Measurements from ENCODE around the gene PSMB2.
"Not testable (repeated sequence)": the region's sequence is repeated elsewhere in the genome, so short reads cannot be mapped to it uniquely, and the experiment has no call there.

The PSMB2 gene

DNA sequence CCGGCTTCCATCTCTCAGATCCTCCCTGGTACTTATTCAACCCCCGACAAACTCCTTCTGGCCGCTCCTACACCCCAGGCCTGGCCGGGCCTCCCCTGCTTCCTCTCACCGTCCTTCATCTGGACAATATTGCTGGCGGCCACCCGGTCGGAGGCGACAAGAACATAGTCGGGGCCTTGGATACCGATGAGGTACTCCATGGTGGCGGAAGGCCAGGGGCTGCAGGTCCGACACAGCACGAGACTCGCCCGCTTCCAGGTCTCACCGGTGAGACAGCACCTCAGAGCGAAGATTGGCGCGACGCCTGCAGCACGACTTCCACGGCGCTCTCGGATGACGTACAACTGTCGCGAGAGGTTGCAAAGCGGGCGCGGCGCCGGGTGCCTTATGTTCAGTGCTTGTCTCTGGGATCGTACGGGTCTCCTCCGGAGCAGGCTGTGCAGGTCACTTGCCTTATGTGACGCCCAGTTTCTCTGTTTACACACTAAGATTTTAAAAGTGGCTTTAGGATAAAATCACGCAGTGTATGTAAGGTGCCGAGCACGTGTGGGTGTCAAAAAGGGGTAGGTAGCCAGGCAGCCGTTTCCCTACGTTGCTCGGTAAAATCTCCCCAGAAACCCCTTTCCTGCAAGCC, at the start of gene PSMB2:
PSMB2 (minus strand) TSS at position 294 of the 634 bp plus-strand sequence; CDS start at position 200, 94 bp downstream.
- DNase-seq: peak; percentile 97

DNA sequence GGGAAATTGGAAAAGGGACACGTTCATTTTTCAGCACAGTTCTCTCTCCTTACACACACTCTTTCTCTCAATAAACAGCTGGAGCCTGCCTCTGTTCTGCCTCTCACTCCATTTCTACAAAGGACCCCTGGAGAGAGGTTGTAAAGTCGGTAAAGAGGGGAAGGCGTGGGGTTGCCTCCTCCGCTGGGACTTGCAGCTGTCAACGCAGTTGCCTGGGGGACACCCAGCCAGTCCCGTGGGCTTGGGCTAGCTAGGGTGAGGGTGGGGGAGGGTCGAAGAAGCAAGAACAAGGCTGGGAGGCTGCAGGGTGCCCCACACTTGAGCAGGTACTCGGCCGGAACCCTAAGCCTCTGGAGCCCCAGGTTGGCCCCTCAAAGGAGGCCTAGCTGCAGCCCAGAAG, 49.8 kb upstream of the PSMB2 start:
- DNase-seq: no peak

DNA sequence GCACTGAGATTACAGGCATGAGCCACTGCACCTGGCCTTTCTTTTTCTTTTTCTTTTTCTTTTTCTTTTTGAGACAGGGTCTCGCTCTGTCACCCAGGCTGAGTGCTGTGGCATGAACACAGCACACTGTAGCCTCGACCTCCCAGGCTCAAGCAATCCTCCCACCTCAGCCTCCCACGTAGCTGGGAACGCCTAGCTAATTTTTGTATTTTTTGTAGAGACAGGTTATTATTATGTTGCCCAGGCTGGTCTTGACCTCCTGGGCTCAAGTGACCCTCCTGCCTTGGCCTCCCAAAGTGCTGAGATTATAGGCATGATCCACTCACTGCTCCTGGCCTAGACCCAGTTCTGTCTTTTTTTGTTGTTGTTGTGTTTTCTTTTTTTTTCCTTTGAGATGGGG, 48.8 kb upstream of the PSMB2 start:
- not testable (repeated sequence) for DNase-seq

DNA sequence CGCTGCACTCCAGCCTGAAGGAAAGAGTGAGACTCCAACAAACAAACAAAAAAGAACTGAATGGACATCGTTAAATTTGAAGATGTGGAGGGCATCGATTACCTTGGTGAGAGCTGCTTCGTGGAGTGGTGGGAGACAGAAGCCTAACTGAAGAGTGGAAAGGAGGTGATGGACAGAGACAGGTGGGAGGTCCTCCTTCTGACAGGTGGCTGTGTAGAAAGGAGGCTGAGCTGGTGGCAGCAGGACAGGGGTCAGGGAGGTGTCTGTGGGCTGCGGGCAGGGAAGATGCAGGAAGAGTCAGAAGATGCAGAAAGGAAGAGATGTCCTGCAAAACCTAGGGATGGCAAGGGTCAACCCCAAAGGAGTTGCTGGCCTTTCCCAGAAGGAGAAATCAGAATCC, 46.8 kb upstream of the PSMB2 start:
- no peak for DNase-seq

DNA sequence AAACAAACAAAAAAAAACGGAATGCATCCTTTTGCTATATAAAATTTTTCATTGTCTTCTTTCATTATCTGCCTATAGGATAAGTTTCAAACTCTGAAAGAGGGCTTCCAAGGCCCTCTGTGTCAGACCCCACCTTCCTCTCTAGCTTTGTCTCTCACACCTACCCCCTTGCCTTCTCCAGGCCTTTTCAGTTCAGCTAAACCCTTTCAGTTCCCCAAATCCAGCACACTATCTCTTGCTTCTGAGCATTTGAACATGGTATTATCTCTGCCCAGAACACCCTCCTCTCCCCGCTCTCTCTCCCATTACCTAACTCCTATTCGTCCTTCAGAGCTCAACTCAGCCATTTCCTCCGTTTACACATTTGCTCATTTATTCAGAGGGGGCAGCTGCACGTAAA, 41.7 kb upstream of the PSMB2 start:
- no peak for DNase-seq

DNA sequence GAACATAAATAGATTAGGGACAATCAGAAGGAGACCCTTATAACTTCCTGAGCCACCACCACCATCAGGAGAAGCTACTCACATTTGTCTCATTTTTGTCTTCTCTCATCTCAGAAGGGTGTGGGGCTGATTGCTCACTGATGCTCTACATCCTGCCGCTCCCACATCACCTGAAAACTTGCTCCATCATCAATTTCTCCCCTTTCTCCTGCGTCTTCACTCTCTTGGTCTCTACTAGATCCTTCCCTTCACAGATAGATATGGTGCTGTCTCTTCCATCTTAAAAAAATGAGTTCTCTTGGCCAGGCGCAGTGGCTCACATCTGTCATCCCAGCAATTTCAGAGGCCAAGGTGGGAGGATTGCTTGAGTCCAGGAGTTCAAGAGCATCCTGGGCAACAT, 38.9 kb upstream of the PSMB2 start:
- DNase-seq: no peak

DNA sequence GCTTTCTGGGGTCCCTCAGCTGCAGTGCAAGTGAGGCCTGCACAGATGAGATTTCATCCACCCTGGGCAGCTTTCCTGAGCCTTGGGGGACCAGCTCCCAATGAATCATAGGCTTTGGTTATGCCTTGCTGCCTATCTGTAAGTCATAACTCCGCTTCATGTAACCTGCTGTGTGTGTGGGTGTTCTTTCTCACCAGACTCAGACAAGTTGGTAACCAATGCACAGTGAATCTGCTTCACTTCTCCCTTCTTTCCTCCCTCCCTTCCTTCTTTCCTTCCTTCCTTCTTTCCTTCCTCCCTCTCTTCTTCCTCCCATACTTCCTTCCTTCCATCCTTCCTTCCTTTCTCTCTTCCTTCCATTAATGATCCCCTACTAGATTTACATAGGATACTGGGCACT, 34.4 kb upstream of the PSMB2 start:
- no peak for DNase-seq

DNA sequence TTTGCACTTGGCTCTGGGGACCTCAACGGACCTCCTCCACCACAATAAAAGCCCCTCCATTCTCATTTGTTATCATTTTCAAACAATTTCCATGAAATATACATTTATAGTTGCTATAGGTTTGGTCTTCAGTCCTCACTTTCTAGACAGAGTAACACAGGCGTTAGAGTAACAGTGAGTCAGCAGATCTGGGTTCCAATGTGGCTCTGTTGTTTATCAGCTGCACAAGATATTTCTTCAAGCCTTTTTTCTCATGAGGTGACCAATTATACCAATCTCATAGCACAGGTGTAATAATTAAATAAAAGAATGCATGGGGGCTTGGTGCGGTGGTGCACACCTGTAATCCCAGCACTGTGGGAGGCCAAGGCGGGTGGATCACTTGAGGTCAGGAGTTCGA, 32.8 kb upstream of the PSMB2 start:
- no peak for DNase-seq

DNA sequence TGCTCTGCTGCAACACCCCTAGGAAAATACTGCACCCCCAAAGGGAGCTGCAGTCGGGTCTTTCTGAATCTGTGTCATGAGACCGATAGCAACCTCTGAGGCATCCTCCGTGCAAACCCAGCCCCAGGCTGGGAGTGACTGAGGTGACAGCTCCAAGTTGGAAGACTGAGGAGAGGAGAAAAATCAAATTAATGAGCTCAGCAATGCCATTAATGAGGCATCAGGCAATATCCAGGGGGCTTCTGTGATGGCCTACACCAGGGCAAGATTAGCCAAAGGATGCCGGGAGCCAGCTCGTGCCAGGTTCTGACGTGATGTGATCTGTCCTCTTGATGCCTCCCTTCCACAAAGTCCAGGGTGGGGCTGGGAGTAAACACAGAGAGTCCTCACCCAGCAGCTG, 30.8 kb upstream of the PSMB2 start:
- DNase-seq: no peak

DNA sequence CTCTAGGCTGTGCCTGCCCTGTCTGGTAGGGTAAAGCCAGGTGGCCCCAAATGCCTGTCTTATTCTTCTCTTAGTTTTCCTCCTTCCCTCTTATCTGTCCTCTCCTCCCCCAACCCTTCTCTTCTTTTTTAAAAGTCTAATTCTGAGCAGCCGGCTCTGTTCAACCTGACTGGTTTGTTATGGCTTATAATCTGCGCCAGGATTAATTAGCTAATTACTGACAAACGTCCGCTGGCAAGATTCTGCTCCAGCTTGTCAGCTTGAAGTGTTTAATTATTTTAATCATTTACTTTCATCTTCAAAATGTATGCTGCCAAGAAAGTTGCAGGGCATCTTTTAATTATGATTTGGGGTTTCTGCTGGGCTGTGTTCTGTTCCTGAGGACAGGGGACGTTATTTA, 27.2 kb upstream of the PSMB2 start:
- DNase-seq: no peak

DNA sequence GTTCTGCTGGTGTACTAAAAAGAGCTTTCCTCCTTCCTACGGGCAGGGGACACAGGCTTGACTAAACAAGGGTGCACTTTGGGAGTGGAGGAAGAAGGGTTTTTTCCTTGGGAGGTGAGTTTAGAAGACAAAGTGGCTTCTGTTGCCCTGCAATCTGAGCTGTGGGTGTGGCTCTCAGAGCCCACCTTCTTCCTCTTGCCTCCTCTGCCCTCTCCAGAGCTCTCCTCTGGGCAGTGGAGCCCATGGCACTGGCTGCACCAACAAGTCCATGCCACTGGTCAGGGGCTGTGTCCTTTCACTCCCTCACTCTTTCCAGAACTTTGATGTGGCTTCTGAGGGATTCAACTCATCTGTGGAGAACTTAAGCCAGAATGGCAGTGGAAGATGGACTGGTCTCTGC, 25.6 kb upstream of the PSMB2 start:
- DNase-seq: no peak

DNA sequence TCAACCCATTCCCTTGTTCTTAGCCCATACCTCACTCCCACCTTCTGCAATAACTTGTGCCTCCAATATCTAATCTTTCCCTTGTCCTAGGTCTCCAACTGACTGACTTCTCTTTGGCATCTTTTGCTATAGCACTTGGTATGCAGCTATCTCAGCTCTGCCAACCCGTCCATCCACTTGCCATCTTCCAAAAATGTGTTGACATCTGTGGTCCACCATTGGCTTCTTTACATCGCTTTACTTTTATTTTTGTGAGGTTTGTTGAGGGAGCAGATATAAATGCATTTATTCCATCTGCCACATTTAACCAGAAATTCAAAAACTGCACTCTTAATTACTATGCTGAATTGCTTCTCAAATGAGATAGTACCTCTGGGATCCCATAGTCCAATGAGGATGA, 24.9 kb upstream of the PSMB2 start:
- no peak for DNase-seq

DNA sequence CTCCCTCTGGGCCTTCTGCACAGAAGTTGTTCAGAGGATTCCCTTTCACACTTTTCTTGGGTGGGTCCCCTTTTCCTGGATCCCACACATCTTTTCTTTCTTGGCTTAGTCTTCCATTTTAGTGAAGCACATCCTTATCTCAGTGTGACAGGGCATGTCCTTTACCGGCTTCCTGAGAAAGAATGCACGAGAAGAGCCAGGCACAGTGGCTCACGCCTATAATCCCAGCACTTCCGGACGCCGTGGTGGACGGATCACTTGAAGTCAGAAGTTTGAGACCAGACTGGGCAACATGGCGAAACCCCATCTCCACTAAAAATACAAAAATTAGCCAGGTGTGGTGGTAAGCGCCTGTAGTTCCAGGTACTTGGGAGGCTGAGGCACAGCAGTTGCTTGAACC, 22.1 kb upstream of the PSMB2 start:
- DNase-seq: no peak

DNA sequence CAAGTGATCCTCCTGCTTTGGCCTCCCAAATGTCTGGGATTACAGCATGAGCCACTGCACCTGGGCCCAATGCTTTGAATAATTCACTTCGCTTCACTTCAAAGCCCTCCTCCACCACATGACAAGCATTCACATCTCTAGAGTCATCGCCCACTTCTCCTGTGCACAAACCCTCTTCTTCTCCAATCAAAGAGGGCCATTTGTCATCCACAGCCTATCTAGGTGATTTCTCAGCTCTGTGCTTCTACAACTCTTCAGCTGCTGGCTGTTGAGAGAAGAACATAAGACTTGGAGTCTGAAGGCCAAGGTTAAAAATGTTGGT, 20.1 kb upstream of the PSMB2 start:
- no peak for DNase-seq

DNA sequence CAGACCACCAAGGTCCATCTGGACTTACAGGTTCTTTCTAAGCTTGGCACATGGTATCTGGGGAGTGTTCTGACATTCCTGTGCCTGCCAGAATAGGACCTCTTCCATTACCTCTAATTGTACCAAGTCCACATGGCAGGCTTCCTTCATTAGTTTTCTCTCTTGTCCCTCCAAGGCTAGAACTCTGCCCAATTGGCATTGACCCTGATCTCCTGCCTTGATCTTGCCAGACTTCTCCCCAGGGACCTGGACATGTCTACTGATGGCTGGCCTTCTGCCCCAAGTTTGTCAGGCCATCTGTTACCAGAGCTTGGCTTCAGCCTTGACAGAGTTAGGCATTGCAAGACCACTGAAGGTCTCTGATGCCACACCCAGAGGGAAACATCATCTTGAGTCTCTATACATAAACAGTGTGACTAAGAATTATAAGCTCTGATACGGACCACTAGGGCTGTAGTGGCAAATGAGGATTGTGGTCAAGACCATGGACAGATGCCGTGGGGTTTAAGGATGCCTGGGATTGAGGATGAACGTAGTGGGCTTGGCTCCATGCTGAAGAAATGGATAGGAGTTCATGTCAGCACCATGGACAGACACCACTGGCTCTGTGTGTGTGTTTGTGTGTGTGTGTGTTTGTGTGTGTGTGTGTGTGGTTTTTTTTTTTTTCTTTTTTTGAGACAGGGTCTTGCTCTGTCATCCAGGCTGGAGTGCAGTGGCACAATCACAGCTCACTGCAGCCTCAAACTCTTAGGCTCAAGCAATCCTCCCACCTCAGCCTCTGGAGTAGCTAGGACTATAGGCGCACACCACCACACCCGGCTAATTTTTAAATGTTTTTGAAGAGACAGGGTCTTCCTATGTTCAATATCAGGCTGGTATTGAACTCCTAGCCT, 19.5 kb upstream of the PSMB2 start:
- DNase-seq: no peak

DNA sequence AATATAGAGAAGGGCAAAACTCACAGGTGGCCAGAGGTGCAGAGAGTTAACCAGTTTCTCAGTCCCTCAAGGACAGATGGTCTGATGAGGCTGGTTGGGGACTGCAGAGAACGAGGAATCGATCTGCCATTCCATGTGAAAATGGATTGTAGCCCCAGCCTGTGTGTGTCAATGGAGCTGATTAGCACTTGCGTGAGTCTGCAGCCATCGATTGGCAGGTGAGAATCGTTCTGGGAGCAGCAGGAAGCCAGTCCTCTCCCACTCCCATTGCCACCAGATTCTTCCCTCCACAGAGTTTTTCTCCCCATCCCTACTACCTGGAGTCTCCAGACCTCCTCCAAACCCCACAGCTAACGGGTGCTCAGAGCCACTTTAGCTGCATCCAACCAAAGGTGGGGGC, 18.3 kb upstream of the PSMB2 start:
- DNase-seq: no peak

DNA sequence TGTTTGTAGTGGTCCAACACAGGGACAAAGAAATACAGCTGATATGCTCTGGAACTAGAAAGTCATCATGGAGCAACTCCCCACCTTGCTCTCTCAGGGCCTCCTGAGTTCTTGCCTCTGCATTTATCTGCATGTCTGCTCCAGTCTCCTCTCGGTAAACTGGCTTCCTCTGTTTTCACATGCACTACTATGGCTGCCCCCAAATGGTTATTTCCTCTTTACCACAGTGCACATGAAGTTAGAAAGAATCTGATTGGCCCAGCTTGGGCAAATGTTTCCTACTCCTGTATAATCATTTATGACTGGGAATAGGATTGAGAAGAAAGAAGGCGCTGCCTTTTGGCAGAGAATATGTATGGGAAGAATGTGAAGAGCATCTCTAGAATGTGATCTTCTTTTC, 16.5 kb upstream of the PSMB2 start:
- DNase-seq: no peak

DNA sequence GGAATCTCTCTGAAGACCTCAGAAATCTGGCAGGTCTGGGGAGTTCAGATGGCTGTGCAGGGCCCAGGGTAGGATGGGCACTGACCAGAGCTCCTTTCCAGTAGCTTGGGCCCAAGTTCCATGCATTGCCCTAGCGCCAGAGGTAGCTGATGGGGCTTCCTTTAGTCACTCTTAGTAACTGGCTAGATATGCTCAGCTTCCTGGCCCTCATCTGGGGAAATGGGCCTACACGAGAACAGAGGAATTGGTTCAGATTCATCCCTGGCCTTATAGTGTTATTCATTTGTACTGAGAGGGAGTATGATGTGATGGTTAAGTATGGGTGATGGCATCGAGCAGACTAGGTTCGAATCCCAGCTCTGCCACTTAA, 15.5 kb upstream of the PSMB2 start:
- DNase-seq: no peak

DNA sequence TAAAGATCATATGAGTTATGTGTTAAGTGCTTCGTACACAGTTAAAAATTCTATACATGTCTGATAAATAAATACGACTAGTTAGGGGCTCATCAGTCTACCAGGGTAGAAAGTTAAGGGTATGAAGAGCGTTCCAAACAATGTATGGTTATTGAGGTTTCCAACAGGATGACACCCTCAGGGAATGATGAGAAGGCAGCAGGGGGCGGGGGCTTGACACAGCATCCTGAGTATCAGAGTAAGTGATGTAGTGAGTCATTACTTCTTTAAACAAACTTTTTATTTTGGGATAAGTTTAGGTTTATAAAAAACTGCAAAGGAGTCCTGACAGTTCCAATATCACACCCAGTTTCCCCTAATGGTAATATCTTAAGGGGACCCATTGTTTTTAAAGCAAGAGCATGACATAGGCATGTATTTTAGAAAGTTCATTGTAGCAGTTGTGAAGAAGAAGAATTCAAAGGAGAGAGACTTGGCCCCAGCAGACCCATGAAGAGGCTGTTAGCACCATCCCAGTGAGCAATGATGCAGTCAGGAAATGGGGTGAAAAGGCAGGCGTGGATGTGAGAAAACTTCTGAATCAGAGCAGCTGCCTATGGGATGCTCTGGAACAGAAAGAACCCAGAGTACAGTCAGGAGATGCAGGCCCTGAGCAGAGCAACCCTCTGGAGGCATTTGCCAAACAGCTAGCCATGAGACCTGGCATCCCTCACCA, 15.0 kb upstream of the PSMB2 start:
- no peak for DNase-seq

DNA sequence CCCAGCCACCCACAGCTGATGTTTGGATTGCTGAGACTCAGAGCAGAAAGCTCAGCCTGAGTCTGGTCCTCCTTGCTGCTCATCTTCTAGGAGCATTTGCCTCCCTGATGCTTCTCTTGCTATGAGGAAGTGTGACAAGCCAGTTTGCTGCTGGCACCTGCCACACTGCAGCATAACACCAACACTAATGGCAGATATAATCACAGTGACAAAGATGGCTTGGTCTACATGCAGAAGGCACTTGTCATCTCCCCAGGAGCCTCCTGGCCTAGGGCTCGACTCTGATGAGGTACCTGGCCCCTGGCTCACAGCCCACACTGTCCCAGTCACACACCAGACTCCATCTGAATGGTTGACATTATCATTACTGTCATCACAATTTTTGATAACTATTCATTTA, 13.9 kb upstream of the PSMB2 start:
- no peak for DNase-seq

DNA sequence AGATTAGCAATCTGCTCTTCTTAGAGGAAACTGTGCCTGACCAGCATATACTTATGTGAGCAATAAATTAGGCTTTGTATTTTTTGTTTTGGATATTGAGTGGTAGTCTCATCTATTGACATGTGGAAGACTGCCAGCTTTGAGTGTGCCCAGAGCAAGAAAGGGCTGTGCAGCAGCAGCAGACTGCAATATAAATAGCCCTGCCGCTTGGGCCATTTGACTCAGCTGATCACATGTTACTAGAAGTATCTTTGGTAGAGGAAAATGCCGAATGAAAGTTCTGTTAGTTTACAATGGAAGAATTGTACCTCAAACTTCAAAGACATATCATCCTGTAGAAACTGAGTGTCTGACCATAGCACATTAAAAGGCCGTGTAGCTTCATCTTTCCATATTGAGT, 9.1 kb upstream of the PSMB2 start:
- DNase-seq: no peak

DNA sequence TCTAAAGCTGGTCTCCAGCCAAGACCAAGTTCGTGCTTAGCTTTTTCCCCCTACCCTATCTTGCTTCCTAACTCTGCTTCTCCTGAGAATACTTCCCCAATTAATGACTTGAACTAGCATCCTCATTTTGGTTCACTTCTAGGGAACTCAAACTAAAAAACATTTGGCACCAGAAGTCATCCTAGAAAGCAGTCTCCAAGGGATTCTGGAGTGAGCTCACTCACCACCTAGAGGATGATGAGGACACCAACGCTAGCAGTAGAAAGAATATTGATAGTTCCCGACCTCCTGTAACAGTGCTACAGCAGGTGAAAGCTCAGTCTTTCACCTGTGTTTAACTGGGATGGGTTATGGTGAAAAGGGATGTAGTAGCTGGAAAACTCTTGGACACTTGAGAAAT, 4.7 kb upstream of the PSMB2 start:
- no peak for DNase-seq

DNA sequence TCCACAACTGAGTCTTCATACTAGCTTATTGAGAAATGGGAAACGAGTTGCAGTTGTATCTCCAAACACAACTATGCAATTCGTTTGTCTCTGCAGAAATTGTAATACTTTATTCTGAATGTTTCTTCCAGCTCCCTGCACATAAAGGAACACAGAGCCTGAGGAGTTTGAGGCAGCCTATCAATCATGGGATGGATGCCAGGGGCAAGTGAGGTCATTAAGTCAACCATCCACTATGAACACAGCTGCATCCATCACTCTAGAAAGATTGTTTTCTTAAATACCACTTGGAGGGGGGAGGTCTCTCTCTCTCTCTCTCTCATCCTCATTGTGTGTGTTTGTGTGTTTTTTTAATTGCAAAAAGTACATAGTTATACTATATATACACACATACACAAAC, 2.9 kb upstream of the PSMB2 start:
- no peak for DNase-seq

DNA sequence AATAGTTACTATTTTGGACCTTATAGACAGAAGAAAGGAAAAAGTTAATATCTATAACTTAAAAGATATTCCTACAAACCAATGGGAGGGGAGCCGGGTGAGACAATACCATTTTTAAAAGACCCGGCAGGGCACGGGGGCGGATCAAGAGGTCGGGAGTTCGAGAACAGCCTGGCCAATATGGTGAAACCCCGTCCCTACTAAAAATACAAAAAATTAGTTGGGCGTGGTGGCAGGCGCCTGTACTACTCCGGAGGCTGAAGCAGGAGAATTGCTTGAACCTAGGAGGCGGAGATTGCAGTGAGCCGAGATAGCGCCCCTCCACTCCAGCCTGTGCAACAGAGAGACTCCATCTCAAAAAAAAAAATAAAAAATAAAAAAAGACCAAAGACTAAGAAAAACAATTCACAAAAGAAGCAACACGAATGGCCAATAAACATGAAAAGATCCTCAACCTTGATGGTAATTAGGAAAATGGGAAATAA, 1.2 kb upstream of the PSMB2 start:
- no peak for DNase-seq

All from activated CD4-positive, alpha-beta T cell treated with anti-CD3 and anti-CD28 coated beads, Interleukin-2, amount 50 U/mL, for 16 hours (primary cell).